HG03108 (cell line): ENCODE measurements around the gene TBC1D22B.

Experiments used
- ATAC-seq: cut with Tn5 transposase; IDR thresholded peaks from one replicate; pipeline ENCODE4 v1.9.1; 2021; ENCODE audit warnings: moderate library complexity; ENCODE audit not compliant: unreplicated experiment

Gene TBC1D22B

DNA sequence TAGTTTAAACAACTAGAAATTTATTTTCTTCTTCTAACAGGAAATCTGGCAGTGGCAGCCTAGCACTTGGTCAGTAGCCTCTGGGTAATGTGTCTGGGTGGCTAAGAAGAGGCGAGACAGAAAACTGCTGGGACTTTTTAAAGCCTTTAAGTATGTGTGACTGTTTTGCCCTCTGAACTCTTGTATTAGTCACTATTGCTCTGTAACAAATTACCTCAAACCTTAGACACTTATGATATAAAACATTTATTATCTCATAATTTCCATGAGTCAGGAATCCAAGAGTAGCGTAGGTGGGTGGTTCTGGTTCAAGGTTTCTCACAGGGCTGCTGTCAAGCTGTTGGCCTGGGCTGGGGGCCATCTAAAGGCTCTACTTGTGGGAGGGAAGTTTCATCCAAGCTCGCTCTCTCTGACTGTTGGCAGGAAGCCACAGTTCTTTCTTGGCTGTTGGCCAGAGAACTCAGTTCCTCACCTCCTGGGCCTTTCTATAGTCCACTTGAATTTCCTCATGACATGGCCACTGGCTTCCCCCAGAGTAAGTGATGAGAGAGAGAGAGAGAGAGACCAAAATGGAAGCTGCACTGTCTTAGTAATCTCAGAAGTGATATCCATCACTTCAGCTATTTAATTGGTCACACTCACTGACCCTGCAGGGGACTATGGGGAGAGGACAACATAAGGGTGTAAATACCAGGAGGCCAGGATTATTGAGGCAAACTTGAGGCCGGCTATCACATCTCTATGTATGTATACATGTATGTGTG, 17.4 kb upstream of the TBC1D22B start:
- ATAC-seq, result no peak

DNA sequence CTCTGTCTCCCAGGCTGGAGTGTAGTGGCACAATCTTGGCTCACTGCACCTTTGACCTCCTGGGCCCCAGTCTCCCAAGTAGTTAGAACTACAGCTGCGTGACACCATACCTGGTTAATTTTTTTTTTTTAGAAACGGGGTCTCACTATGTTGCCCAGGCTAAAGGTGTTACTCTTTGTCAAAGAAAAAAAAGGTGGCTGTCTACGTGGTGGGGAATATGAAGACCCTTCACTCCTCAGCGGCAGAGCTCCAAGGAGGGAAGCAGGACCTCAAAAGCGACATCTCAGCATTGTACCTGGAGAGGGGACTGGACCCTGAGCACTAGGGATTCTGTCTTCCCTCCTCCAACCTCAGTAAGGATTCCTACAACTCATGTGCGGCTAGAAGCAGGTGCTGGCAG, 16.4 kb upstream of the TBC1D22B start:
- no peak for ATAC-seq

DNA sequence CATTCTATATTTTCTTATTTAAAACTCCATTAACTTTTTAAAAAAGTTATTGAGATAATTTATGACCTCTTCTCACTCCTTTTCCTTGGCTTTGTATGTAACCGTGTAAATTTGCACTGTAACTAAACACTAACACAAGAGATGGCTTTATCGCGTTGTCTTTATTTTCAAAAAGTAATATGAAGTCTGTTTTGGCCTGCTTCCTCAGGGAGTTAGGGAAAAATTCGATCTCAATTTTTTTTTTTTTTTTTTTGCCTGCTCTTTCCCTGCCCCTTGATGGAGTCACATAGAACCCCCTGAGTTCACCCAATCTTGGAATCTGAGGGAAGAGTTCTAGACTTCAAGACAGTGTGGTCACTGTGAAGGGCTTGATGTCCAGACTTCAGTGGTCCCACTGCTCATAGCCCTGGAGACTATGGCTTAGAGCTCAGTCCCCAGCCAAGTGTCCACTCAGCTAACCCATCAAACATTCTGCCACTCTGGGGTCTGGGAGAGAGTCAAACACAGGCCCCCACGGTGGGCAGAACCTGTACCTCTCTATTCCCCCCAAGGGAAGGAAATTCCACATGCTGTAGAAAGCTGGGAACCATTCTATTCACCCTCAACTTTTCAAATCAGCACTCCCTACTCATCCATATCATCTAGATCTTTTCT, 15.7 kb upstream of the TBC1D22B start:
- no peak for ATAC-seq

DNA sequence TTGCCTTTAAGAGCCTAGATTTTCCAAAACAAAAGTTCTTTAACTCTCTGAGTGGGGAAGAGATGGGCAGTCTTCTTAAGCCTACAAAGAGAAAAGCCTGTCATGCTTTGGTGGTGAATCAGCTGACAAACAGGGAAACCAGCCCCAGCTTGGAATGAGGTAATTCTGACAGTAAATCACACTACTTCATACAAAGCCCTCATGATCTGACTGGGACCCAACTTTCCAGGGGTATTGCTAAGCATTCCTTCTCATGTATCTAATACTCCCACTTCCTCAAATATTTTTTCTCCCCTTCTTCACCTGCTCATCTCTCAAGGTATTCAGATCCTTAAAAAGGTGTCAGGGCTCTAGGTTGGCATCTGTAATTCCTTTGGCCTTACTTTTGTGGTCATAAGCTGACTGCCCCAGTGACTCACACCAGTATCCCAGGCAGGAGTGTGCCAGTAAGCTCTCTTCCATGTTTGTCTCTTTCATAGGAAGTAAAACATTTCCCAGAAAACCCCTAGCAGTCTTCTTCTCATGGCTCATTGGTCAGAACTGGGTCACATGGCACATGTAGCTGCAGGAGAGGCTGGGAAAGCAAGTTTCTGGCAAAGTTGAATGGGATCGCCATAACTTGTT, 15.0 kb upstream of the TBC1D22B start:
- no peak for ATAC-seq

DNA sequence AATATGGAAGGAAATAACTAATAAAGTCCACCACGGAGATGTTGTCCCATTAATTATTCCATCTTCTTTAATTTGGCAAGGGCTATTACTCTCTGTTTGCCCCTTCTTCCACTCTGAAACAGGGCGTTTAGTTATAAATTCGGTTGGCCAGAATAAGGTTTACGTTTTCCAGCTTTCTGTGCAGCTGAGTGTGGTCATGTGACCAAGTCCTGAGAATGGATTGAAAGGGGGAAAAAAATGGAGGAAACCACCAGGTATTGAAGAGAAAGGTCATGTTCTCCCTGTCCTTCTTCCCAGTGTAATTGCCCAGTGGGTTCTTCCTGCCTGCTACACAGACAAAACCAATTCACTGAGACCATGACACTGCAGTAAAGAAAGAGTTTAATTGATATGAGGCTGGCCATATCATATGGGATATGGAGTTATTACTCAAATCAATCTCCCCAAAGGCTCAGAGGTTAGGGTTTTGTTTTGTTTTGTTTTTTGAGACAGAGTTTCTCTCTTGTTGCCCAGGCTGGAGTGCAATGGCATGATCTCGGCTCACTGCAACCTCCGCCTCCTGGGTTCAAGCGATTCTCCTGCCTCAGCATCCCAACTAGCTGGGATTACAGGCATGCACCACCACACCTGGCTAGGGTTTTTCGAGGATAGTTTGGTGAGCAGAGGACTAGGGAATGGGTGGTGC, 14.3 kb upstream of the TBC1D22B start:
- ATAC-seq, result no peak

DNA sequence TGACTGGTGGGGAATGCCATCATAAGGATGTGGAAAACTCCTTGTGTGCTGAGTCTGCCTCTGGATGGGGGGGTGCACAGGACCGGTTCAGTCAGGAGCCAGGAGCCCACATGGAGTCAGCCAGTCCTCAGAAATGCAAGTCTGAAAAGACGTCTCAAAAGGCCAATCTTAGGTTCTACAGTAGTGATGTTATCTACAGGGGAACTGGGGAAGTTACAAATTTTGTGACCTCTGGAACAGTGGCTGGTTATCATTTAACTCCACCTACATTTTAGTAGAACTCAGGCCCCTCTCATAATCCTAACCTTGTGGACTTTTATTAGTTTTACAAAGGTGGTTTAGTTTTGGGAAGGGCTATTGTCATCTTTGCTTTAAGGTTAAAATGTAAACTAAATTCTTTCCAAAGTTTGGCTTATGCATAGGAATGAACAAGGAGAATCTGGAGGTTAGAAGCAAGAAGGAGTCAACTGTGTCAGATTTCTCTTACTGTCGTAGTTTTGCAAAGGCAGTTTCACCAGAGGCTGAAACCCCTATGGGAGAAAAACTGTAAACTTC, 13.7 kb upstream of the TBC1D22B start:
- no peak for ATAC-seq

GRCh38 chr6:37244430-37245310, 12.9 kb upstream of the TBC1D22B start:
- ATAC-seq, result no peak

GRCh38 chr6:37251211-37251780, 6.3 kb upstream of the TBC1D22B start:
- no peak for ATAC-seq

- no peak for ATAC-seq
Measured at GRCh38 chr6:37253486-37254007, 4.0 kb upstream of the TBC1D22B start.

DNA sequence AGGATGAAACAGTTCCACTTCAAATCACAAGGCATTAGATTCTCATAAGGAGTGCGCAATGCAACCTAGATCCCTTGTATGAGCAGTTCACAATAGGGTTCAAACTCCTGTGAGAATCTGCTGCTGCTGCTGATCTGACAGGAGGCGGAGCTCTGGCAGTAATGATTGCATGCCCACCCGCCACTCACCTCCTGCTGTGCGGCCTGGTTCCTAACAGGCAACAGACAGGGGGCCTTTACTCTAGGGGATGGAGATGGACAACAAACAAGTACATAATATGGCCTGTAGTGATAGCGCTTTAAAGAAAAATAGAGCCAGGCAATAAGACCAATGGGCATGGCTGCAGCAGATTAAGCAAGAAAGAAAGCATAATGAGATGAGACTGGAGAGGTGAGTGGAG, 2.7 kb upstream of the TBC1D22B start:
- ATAC-seq, result no peak

DNA sequence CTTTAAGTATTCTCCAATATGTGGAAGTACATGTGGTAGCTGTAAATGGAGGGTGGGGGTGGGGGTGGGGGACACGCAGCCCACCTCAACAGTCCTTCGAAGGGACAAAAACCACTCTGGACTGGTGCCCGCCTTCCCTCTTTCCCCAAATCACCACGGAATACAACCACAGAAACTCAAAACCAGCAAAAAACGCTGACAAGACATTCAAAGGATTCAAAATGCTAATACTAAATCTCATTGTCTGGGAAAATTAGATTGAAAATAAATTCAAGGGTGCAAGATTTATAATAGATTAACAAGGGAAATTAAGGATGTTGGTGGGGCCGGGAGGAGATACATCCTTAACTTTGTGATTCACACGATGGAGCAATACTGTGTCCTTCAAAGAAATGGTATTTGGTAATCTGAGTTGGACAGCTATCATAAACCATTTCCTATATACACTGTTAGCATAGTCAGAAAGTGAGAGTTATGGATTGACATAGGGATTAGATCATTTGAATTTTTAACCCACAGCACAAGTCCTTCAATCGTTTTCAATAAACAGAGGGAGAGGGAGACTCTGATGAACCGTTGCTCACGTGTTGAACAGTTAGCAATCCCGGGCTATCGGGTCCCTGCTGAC, 766 bp upstream of the TBC1D22B start:
- ATAC-seq, result no peak

- ATAC-seq, result no peak
Measured at GRCh38 chr6:37257320-37257633, 295 bp upstream of the TBC1D22B start.

DNA sequence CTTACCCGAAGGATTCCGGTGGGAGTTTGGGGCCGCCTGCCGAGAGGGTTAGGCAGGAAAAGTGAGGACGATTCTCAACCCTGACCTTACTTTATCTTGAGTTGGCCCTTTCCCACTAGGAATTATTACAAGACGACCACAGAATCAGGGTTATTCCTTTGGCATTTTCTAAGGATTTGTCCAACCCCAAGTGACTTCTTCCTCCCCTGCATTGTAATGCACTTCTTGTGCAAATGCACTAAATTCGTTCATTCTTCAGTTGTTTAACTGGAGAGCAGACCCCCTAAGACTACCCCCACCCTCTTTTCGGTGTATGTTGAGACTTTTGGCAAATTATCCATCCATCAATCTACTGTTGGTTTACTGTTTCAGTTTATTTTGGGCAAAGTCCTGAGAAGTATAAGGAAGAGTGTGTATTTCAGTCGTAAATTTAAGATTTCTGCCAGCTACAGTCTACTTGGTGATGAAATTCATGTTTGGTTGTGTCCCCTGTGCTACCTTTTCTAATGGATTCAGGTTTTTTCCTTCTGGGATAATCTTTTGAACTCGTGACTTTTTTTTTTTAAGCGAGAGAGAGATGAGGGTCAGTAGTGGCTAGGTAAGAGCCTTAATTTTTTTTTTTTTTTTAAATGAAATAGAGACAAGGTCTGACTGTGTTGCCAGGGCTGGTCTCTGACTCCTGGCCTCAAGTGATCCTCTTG, 983 bp downstream of the TBC1D22B start:
- ATAC-seq, result no peak

GRCh38 chr6:37259191-37259590, 1.6 kb downstream of the TBC1D22B start:
- no peak for ATAC-seq

DNA sequence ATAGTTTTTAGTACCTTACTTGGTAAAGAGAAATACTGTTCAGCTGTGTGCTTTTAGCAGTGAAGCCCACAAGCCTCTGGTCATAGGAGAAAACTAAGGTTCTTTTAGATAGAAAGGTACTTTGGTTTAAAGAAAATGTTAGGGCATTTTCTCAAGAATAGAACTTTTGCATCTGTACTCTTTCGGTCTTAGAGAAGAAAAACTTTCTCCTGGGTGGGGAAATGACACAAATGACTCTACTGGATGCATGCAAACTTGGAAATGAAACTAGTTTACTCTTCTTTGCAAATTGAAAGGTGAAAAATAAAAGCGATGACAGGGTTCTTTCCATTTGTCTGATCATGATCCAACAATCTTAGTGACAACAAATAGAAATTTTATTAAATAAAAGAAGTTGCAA, 2.5 kb downstream of the TBC1D22B start:
- ATAC-seq, result no peak

- ATAC-seq, result no peak
Measured at GRCh38 chr6:37260444-37260843, 2.9 kb downstream of the TBC1D22B start.

DNA sequence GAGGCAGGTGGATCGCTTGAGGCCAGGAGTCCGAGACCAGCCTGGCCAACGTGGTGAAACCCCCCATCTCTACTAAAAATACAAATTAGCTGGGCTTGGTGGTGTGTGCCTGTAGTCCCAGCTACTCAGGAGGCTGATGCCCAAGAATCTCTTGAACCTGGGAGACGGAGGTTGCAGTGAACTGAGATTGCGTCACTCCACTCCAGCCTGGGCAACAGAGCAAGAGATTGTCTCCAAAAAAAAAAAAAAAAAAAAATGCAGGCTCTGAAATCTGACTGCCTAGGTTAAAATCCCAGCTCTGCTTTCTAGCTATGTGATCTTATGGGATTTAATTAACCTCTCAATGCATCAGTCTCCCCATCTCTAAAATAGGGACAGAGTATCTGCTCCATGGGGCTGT, 3.6 kb downstream of the TBC1D22B start:
- no peak for ATAC-seq

- no peak for ATAC-seq
Measured at GRCh38 chr6:37262446-37263026, 5.0 kb downstream of the TBC1D22B start.

GRCh38 chr6:37265001-37265400, 7.4 kb downstream of the TBC1D22B start:
- no peak for ATAC-seq
